Stimulated activated naive B cell treated with anti-CD40 and anti-IgM and Interleukin-4, amounts not matched to agents 10 μg/mL and 1 μg/mL and 100 μg/mL, for 72 hours (primary cell): Measurements from ENCODE around the gene DGKG.

ENCODE experiments used
- ATAC-seq, 2 donors: fragments of 150-1000 bp; cut with Tn5 transposase; replicated peaks; 2 replicates each; pipeline ENCODE4 v1.10.0; 2021; ENCODE audit warnings: moderate library complexity in 1 of 2
- DNase-seq: peaks from one replicate; pipeline ENCODE4 v3.0.0; 2021
- H3K27ac Mint-ChIP-seq: one replicate; pipeline ENCODE4 v1.8.0; 2022; ENCODE audit warnings: mild to moderate bottlenecking, mixed read lengths
- H3K27me3 Mint-ChIP-seq, 2 donors: one replicate each; pipeline ENCODE4 v1.8.0; 2022; ENCODE audit warnings: mixed read lengths in 2 of 2
- H3K36me3 Mint-ChIP-seq, 2 donors: one replicate each; pipeline ENCODE4 v1.8.0; 2022; ENCODE audit warnings: mixed read lengths in 2 of 2, mild to moderate bottlenecking in 1 of 2
- H3K4me1 Mint-ChIP-seq, 2 donors: one replicate each; pipeline ENCODE4 v1.8.0; 2022; ENCODE audit warnings: mixed read lengths in 2 of 2, mild to moderate bottlenecking in 1 of 2
- H3K4me3 Mint-ChIP-seq, 2 donors: one replicate each; pipeline ENCODE4 v1.8.0; 2022; ENCODE audit warnings: mild to moderate bottlenecking in 2 of 2, mixed read lengths in 2 of 2, moderate library complexity in 1 of 2
- H3K9me3 Mint-ChIP-seq, 2 donors: one replicate each; pipeline ENCODE4 v1.8.0; 2022; ENCODE audit warnings: mixed read lengths in 2 of 2, mild to moderate bottlenecking in 1 of 2

DGKG gene

GRCh38 chr3:186129206-186129605, 232.8 kb downstream of the DGKG start:
- H3K4me3 Mint-ChIP-seq, result no peak overlapping the region
- no peaks in the 10 kb centered on the region for H3K9me3 Mint-ChIP-seq
- peaks cover 0 to 2% of the 10 kb centered on the region in 2 donors for H3K4me1 Mint-ChIP-seq
- H3K27ac Mint-ChIP-seq, result no peak overlapping the region
- H3K27me3 Mint-ChIP-seq, result peaks cover 18 to 38% of the 10 kb centered on the region in 2 donors
- ATAC-seq (no peak), DNase-seq (no peak)
- no peaks in the 10 kb centered on the region for H3K36me3 Mint-ChIP-seq

GRCh38 chr3:186128158-186128557, 233.9 kb downstream of the DGKG start:
- Mint-ChIP-seq H3K4me1 (peaks cover 0 to 2% of the 10 kb centered on the region in 2 donors), H3K27ac (no peak overlapping the region), H3K9me3 (no peaks in the 10 kb centered on the region), H3K36me3 (no peaks in the 10 kb centered on the region), H3K27me3 (peaks cover 18 to 39% of the 10 kb centered on the region in 2 donors), H3K4me3 (no peak overlapping the region)
- ATAC-seq (no peak), DNase-seq (no peak)

DNA sequence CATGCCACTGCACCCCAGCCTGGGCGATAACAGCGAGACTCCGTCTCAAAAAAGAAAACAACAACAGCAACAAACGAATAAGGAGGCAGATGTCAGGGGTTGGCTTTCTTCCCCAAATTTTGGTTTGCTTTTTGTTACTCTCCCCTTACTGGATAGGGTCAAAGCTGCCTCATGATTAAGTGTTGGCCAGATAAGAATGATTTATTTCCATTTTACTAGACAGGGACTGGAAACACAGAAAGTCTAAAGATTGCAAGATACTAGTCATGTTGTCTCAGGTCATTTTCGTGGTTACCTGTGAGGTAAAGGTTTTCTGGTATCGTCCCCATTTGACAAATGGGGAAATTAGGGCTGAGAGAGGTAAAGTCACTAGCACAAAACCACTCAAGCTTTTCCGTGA, 234.6 kb downstream of the DGKG start:
- H3K27me3 Mint-ChIP-seq, result peaks cover 21 to 32% of the 10 kb centered on the region in 2 donors
- peak in 1 of 2 donors; percentile 36 for ATAC-seq
- H3K27ac Mint-ChIP-seq, result no peak overlapping the region
- no peak for DNase-seq
- H3K4me1 Mint-ChIP-seq, result peaks cover 0 to 2% of the 10 kb centered on the region in 2 donors
- no peaks in the 10 kb centered on the region for H3K9me3 Mint-ChIP-seq
- H3K36me3 Mint-ChIP-seq, result no peaks in the 10 kb centered on the region
- no peak overlapping the region for H3K4me3 Mint-ChIP-seq

GRCh38 chr3:186125118-186125517, 236.9 kb downstream of the DGKG start:
- Mint-ChIP-seq H3K27ac (no peak overlapping the region), H3K4me1 (no peaks in the 10 kb centered on the region), H3K27me3 (peaks cover 28 to 34% of the 10 kb centered on the region in 2 donors), H3K4me3 (no peak overlapping the region), H3K9me3 (no peaks in the 10 kb centered on the region), H3K36me3 (no peaks in the 10 kb centered on the region)
- ATAC-seq (no peak), DNase-seq (no peak)

DNA sequence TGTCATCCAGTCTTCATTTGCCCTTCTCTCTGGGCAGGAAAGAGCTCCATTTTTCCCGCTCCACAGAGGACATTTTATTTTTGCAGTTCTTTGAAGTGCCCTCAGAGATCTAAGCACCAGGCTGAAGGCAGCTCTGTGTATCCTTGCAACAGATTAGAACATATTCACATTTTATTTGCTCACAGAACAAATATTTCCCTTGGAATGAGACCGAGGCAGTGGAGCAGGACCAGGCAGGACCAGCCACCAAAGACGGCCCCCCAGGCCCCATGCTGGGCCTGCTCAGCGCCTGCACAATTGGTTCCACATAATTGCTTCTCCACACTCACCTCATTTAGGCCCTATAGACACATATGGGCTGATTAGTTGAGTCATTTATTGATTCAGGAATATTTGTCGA, 237.4 kb downstream of the DGKG start:
- H3K9me3 Mint-ChIP-seq, result no peaks in the 10 kb centered on the region
- H3K4me1 Mint-ChIP-seq, result no peaks in the 10 kb centered on the region
- H3K36me3 Mint-ChIP-seq, result no peaks in the 10 kb centered on the region
- H3K27me3 Mint-ChIP-seq, result peaks cover 33 to 39% of the 10 kb centered on the region in 2 donors
- no peak overlapping the region for H3K4me3 Mint-ChIP-seq
- H3K27ac Mint-ChIP-seq, result no peak overlapping the region
- ATAC-seq (no peak), DNase-seq (no peak)

- H3K4me1 Mint-ChIP-seq, result peaks cover 0 to 1% of the 10 kb centered on the region in 2 donors
- no peak overlapping the region for H3K4me3 Mint-ChIP-seq
- no peaks in the 10 kb centered on the region for H3K9me3 Mint-ChIP-seq
- no peak for ATAC-seq
- peaks cover 49 to 52% of the 10 kb centered on the region in 2 donors for H3K27me3 Mint-ChIP-seq
- H3K27ac Mint-ChIP-seq, result no peak overlapping the region
- H3K36me3 Mint-ChIP-seq, result no peaks in the 10 kb centered on the region
- DNase-seq, result no peak
Observed at GRCh38 chr3:186123012-186123411, 239.0 kb downstream of the DGKG start.

- no peaks in the 10 kb centered on the region for H3K36me3 Mint-ChIP-seq
- DNase-seq, result no peak
- no peak overlapping the region for H3K27ac Mint-ChIP-seq
- peaks cover 0 to 1% of the 10 kb centered on the region in 2 donors for H3K4me1 Mint-ChIP-seq
- ATAC-seq, result no peak
- H3K9me3 Mint-ChIP-seq, result no peaks in the 10 kb centered on the region
- no peak overlapping the region for H3K4me3 Mint-ChIP-seq
- H3K27me3 Mint-ChIP-seq, result peaks cover 55 to 61% of the 10 kb centered on the region in 2 donors
Observed at GRCh38 chr3:186121968-186122367, 240.1 kb downstream of the DGKG start.

GRCh38 chr3:186121278-186121677, 240.8 kb downstream of the DGKG start:
- Mint-ChIP-seq H3K36me3 (no peaks in the 10 kb centered on the region), H3K4me1 (peaks cover 0 to 1% of the 10 kb centered on the region in 2 donors), H3K27me3 (peaks cover 61% of the 10 kb centered on the region in 2 donors), H3K27ac (no peak overlapping the region), H3K9me3 (no peaks in the 10 kb centered on the region), H3K4me3 (no peak overlapping the region)
- DNase-seq, result no peak
- no peak for ATAC-seq

GRCh38 chr3:186119499-186119898, 242.5 kb downstream of the DGKG start:
- Mint-ChIP-seq H3K36me3 (no peaks in the 10 kb centered on the region), H3K9me3 (no peaks in the 10 kb centered on the region), H3K4me3 (no peak overlapping the region), H3K27ac (peak overlapping the region; percentile 76), H3K27me3 (peaks cover 63 to 68% of the 10 kb centered on the region in 2 donors), H3K4me1 (peaks cover 0 to 1% of the 10 kb centered on the region in 2 donors)
- DNase-seq, result no peak
- no peak for ATAC-seq

GRCh38 chr3:186118692-186119091, 243.3 kb downstream of the DGKG start:
- Mint-ChIP-seq H3K27me3 (peaks cover 67 to 70% of the 10 kb centered on the region in 2 donors), H3K4me3 (no peak overlapping the region), H3K4me1 (peaks cover 0 to 1% of the 10 kb centered on the region in 2 donors), H3K27ac (no peak overlapping the region), H3K9me3 (no peaks in the 10 kb centered on the region), H3K36me3 (no peaks in the 10 kb centered on the region)
- no peak for DNase-seq
- ATAC-seq, result no peak

GRCh38 chr3:186117521-186118134, 244.4 kb downstream of the DGKG start:
- H3K27me3 Mint-ChIP-seq, result peaks cover 74 to 81% of the 10 kb centered on the region in 2 donors
- no peak overlapping the region for H3K27ac Mint-ChIP-seq
- no peaks in the 10 kb centered on the region for H3K9me3 Mint-ChIP-seq
- H3K4me3 Mint-ChIP-seq, result no peak overlapping the region
- H3K36me3 Mint-ChIP-seq, result no peaks in the 10 kb centered on the region
- H3K4me1 Mint-ChIP-seq, result peaks cover 0 to 1% of the 10 kb centered on the region in 2 donors
- ATAC-seq (no peak), DNase-seq (no peak)

DNA sequence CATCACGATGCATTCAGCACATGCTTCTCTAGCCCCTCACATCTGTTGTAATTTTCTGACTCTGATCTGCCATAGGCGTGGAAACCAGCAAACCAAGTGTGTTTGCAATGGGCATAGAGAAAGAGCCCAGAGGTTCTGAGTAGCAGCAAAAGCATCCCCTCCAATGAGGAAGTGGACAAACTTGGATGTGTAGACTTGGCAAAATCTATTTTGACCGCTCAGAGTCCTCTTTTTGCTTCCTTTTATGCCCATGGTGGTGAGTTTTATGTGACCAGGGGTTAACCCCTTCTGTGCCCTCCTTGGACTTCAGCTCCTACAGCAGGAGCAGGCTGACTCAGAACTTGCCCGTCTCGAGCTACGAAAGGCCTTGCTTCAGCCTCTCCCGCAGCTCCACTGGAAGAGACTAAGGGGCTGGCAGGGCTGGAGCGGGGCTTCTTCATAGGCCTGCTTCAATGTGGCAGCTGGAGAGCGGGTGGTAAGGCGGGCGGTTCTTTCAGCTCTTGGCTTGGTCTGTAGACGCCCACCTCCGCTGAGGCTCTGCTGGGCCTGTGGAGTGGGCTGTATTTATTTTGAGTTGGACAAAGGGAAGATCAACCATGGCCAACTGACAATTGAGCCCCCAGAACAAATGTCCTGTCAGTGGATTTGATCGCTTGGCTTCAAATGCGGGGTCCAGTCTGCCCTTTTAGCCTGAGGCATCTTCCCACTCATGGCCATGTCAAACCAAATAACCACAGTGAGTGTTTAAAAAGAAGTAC, 246.6 kb downstream of the DGKG start:
- Mint-ChIP-seq H3K9me3 (no peaks in the 10 kb centered on the region), H3K36me3 (no peaks in the 10 kb centered on the region), H3K27me3 (peaks cover 85 to 88% of the 10 kb centered on the region in 2 donors), H3K4me1 (peaks cover 10 to 13% of the 10 kb centered on the region in 2 donors), H3K27ac (no peak overlapping the region), H3K4me3 (no peak overlapping the region)
- no peak for DNase-seq
- no peak for ATAC-seq

GRCh38 chr3:186110975-186111974, 250.8 kb downstream of the DGKG start:
- DNase-seq (peak; percentile 16), ATAC-seq (peak in 1 of 2 donors; percentile 24)
- H3K27me3 Mint-ChIP-seq, result peaks cover 68 to 90% of the 10 kb centered on the region in 2 donors
- no peaks in the 10 kb centered on the region for H3K36me3 Mint-ChIP-seq
- peak overlapping the region; percentile 79 for H3K27ac Mint-ChIP-seq
- peak overlapping the region; percentile 71 to 74 for H3K4me3 Mint-ChIP-seq
- no peaks in the 10 kb centered on the region for H3K9me3 Mint-ChIP-seq
- peaks cover 36 to 45% of the 10 kb centered on the region in 2 donors for H3K4me1 Mint-ChIP-seq
